ENCODE data around the gene PRKCE.
A peak's percentile ranks its signal among the peaks of the same experiment; 100 is the strongest.

PRKCE gene

DNA sequence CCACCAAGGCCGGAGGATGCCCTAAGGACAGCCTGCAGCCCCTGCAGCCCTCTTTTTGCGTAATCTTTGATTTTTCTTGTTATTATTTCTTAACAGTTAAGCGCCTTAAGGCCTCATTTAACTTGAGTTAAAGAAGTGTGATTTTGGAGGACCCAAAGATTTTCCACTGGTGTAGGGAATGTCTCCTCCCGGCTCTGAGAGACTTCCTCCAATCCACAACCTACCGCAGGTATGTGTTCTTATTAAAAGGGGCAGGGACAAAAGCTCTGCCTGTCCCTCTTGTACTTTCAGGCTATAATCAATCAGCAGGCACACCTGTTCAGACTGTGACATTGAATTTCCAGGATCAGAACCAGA lies 285.1 kb downstream of the PRKCE start:
- H3K4me3 ChIP-seq (ENCODE audit: low read length) = no peak overlapping the region
- DNase-seq (ENCODE audit: low read depth) = no peak
- TF ChIP-seq CTCF (IDR thresholded peaks at IDR 0.05; ENCODE audit: insufficient read depth, low read depth, low read length, missing control alignments) = no peak

DNA sequence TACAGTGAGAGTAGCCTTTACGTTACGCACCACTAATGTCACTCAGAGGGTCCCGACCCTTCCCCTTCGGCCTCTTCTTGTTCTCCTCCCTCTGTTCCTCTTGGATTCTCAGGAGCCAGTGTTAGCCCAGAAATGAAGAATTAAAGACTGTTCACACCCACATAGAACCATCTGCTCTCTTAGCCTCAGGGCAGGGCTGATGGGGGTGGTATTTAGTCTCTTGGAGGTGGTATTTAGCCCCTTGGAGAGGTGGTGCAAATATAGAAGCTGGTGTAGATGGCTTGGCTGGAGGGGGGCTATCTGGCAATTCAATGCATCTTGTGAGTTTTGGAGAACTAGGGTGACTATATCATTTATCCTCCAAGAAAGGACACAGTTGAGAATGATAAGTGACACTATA lies 286.5 kb downstream of the PRKCE start:
- no peak for DNase-seq (ENCODE audit: low read depth)
- no peak overlapping the region for H3K4me3 ChIP-seq (ENCODE audit: low read length)
- no peak for TF ChIP-seq CTCF (IDR thresholded peaks at IDR 0.05; ENCODE audit: insufficient read depth, low read depth, low read length, missing control alignments)

DNA sequence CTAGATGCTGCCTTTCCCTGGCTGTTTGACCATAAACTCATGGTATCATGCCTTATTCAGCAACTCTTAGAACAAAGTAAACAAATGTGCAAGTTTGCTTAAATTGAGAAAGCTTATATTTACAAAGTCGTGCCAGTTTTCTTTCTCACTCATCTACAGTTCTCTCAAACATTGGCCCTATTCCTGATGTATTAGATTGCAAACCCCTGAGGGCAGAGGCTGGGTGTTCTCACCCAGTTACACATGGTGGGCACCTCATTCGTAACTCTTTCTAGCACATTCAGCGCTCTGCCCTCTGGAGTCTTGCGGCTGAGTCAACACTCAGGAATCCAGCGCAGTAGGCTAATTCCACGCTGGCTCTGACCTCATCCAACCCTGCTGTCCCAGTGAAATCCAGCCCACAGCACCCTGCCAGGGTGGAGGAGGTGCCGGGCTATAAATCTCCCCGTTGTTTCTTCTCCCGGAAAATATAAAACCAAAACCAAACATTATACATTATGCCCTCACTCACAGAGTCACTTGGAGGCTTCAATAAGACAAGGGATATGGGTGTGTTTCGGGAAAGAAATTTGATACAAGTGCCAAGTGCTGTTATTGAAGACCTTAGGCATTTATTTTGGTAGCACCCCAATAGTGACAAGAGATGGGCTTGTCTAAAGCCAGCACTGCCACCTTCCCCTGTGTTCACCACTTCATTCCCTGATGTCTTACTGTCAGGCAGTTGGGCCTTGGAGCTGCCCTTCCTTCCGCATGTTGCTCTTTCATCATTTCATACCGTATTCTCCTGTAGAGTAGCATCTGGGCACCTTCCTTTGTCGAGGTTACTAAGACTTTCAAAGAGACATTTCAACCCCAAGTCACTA lies 287.4 kb downstream of the PRKCE start:
- no peak overlapping the region for H3K4me3 ChIP-seq (ENCODE audit: low read length)
- TF ChIP-seq CTCF (IDR thresholded peaks at IDR 0.05; ENCODE audit: insufficient read depth, low read depth, low read length, missing control alignments) = no peak
- DNase-seq (ENCODE audit: low read depth) = peak; percentile 98

GRCh38 chr2:45941531-45942236 lies 290.2 kb downstream of the PRKCE start:
- TF ChIP-seq CTCF (IDR thresholded peaks at IDR 0.05; ENCODE audit: insufficient read depth, low read depth, low read length, missing control alignments) = no peak
- H3K4me3 ChIP-seq (ENCODE audit: low read length) = no peak overlapping the region
- DNase-seq (ENCODE audit: low read depth) = no peak

DNA sequence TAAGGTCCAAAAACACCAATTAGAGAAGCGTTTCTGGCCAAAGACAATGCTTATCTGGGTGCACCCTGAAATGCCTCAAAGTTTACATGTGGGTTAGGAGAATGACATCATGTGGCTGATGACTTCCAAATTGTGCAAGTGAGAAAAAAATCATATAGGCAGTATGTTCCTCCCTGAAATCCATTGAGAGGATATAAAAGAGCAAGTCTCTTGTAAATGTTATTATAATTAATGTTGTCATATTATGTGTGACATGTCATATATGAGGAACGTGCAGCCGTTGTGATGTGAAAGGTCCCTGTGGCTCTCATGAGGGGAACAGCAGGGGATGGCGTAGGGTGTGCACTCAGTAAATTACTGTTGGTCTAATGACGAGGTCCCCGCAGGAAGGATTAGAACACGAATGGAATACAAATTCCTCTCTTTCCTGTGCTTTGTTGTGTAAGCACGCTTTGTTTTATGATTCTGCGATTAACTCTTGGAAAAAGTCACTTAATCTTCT lies 290.8 kb downstream of the PRKCE start:
- H3K4me3 ChIP-seq (ENCODE audit: low read length) = no peak overlapping the region
- no peak for DNase-seq (ENCODE audit: low read depth)
- TF ChIP-seq CTCF (IDR thresholded peaks at IDR 0.05; ENCODE audit: insufficient read depth, low read depth, low read length, missing control alignments) = no peak

DNA sequence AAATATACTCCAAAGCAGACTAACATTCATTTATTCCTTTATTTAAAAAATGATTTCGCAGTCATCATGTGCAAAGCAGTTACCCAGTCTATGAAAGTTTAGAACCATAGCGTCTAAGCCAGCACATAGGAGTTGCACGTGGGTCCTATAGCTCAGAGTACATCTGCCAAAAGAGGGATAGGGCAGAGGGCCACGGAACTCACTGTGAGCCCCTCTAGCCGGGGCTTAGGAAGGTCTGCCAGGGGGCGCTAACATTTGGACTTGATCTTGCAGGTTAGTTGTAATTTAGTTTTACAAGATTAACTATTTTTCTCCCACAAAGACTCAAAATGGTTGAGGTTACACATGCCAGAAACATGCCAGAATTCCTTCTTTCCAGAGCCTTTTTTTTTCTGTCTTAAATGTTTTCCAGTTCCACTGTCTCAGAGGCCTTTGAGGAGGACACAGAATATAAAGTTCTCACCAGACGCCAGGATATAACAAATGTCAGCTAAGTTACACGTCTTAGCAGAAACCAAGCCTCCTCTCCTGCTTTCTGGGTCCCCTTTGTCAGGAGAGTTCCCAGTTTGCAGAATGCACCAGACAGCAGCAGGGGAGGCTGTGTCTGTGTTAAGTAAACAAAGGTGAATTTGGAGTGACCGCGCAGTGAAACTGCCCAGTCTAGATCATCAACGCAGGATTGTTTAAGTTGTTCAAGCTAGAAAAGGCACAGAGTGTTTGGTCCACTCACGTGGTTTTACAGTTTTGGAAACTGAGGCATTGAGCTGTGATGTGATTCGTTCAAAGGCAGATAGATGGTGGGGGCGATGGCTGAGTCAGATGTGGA lies 292.0 kb downstream of the PRKCE start:
- H3K4me3 ChIP-seq (ENCODE audit: low read length) = no peak overlapping the region
- no peak for TF ChIP-seq CTCF (IDR thresholded peaks at IDR 0.05; ENCODE audit: insufficient read depth, low read depth, low read length, missing control alignments)
- no peak for DNase-seq (ENCODE audit: low read depth)
